ENCODE results near the gene TBC1D4.
"Not testable (repeated sequence)": the region's sequence is repeated elsewhere in the genome, so short reads cannot be mapped to it uniquely, and the experiment has no call there.

TBC1D4 gene

DNA sequence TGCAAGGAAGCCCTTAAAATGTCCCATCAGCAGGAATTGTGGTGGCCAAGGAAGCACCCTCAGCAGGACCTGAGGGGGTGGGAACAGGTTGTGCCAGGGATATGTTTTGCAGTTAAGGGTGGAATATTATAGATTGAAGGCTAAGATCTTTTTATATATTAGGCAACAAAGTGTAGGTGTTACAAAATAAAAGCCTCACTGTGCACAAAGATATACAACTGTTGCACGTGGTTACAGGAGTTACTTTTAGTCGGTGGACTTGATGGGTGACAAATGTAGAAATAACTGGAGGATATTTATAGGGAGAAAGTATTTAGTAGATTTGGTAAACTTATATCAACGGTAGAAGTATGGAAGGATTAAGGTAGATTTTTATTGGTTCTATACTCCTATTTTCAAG lies 35.1 kb downstream of the TBC1D4 start:
- no peak for DNase-seq

DNA sequence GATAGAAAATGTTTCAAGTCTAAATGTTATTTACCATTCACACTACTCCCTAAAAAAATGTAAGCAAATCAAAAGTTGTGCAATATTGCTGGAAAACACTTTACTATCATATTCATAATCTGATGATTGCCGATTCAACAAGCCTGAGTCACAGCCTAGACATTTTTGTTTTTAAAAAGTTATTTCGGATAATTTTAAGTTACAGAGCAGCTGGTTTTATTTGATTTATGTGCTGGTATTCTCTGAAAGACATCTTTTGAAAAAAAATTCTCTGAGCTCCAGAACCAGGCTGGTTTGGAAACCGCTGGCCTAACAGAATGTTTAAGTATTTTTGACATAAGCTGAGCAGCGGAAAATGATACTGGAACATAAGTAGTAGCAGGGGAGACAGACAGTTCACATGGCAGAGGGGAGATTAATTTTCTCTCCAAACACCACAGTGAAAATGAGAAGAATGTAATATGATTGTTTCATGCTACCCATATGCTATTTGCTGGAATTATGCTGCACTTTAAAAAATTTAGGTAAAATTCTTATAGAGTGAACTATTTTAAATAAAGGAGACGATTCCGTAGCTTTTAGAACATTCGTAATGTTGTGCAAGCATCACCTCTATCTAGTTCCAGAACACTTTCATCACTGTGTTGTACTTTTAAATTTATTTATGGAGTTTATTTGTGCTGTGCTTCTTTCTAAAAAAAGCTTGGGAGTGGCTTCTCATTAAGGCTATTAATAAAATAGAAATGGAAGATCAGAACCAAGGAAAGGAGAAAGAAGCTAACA lies 36.1 kb downstream of the TBC1D4 start:
- no peak for DNase-seq

DNA sequence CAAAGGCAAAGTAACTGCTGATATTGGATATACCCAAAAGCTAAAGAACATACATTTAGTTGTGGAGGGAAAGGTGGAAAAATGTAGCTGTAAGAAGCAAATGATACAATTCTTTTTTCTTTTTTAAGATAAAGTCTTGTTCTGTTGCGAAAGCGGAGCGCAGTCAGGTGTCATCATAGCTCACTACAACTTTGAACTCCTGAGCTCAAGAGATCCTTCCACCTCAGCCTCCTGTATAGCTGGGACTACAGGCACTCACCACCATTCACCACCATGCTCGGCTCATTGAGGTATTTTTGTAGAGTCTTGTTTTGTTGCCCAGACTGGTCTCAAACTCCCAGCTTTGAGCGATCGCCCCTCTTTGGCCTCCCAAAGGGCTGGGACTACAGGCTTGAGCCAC lies 38.0 kb downstream of the TBC1D4 start:
- DNase-seq: no peak

DNA sequence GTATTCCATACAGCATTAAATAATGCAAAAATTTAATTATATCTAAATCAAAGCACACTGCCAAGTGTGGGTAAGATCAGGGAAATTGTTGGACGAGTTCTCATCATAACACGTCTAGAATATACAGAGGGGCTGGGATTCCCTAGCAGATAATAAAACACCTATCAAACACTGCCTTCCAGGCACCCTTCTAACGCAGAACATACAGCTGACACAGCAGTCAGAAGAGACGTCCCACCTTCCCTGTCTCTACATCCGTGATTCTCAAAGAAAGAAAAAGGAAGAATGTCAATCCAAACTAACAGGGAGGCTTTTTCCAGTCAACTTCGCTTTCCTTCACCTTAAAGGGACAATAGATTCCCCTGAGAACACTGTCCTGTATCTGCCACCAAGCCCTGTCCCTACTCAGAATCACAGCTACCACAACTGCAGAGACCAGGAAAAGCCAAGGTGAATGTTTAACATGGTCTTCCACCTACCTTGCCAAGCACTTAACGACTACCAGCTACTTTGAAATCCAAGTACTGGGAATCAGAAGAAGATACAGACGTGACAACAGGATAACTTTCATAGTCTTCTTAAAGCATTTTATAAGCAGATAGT lies 38.5 kb downstream of the TBC1D4 start:
- no peak for DNase-seq

DNA sequence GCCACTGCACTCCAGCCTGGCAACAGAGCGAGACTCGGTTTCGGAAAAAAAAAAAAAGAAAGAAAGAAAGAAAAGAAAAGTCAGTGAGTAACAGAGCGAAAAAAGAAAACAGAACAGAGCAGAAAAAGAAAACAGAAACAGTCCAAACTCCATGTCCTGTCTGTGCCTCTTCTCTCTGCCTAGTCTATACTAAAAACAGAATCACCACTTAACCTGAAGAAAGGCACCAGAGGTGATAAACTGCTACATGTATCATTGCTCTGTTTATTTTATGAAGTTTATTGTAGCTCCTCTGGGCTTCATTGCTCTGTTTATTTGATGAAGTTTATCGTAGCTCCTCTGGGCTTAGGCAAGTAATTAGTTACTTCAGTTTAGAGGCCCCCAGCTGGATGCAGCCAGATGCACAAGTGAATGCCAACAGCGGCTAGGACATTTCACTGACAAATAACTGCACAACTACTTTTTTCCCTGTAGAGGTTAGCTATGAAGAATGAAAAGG lies 39.2 kb downstream of the TBC1D4 start:
- no peak for DNase-seq

DNA sequence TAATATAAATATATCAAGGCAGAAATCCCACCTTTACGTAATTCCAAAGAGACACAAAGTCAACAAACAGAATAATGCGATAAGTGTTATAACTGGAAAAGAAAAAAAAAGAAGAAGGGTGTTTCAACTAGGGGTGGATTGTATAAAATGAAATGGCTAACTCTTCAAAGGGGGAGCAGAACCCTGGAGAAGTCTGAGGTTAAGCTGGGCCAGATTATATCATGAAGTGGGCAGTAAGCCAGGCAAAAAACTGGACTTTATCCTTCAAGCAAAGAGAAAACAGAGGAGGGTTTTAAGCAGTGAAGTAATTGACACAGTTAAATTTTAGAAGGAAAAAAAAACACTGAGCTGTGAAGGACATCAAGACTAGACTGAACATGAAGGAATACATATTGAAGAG lies 41.9 kb downstream of the TBC1D4 start:
- no peak for DNase-seq

DNA sequence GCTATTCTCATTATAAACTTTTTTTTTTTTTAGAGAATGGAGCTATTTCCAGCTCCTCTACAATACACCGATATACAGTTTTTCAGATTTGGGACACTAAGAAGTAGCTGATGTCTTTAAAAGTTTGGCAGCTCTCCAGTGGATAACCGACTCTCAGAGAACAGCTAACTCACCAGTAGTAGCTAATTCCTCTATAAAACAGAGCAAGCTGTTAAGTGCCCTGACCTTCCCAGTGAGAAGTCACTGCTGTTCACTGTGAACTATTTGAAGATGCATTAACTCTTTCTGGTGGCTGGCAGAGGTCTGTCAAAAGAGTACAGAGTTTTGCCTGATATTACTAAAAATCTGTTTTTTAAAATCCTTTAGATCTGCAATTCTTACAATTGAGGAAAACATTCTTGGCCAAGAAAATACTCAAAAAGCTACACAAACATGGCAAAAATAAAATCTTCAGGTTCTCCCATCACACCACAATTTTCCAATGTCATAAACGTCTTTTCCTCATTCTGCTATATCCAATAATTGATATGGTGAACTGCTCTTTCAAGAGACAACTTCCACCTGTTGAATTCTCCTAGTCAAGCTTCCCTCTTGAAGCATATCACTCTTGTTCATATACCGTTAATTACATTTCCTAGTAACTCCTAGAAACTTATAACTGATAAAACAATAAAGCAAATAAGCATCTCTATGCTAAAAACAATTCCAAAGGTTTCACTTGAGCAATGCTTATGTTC lies 44.2 kb downstream of the TBC1D4 start:
- DNase-seq: no peak

DNA sequence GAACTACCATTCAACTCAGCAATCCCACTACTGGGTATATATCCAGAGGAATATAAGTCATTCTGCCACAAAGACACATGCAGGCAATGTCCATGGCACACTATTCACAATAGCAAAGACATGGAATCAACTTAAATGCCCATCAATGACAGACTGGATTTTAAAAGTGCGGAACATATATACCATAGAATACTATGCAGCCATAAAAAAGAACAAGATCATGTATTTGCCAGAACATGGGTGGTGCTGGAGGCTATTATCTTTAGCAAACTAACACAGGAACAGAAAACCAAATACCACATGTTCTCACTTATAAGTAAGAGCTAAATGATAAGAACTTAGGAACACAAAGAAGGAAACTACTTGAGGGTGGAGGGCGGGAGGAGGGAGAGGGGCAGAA lies 47.8 kb downstream of the TBC1D4 start:
- DNase-seq: not testable (repeated sequence)

DNA sequence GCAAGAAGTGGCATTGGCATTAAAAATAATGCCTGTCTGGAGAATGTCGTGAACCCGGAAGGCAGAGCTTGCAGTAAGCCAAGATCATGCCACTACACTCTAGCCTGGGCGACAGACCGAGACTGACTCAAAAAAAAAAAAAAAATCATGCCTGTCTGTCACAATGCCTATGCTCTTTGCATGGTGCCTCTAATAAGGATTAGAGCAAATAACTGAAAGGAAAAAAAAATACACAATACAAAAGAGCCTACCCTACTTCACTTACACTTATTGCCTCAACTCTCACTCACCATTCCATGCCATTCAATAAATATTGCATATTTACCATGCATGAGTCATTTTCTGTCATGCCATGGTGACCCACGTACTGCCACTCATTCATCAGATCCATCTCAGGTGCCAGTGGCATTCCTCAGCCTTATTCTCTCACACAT lies 49.1 kb downstream of the TBC1D4 start:
- no peak for DNase-seq

DNA sequence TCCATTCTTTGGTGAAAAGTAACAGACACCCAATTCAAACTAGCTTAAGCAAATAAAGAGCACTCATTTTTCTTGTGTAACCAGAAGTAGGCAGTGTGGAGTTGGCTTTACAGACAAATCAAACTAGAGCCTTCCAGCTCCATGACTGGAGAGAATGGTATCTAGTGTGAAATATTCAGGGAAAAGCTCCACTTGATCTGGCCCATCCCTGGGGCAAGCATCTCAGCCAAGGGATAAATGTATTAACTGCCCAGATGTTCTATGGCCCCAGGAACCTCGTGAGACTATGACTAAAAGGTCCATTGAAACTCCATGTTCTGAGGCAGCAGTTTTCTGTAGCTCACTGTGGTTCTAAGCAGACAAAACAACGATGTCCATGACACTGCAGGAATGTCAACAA lies 49.9 kb downstream of the TBC1D4 start:
- no peak for DNase-seq

DNA sequence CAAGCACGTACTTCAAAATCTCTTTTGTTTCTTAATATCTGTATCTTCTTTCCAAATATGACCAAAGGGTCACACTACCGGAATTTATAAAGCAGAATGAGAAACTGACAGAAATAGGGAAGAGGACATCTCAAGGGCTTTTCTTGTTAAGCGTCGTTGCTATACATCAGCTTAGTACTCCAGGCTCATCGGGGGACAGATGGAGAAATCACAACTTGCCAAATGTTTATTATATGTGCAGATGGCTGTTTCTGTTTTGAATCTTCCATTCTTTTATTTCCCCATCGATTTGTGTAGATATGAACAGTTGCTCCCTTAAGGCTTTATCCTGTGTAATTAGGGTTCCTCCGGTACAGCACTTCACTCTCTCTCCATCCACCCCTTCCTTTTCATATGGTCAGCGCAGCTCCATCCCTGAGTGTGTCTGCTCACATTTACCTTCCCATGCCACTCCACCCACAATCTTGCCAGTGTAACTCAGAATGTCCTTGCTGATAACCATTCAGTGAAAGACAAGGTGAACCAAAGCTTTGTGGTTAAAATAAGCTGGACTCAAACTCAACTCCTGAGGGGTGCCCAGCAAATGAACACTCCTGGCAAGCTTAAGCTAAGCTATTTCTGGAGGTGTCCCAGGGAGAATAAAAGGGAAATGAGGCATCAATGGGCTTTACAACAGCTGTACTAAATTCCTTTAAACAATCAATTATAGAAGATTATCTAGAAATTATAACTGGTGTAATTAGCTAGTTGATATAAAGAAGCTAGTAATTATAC lies 51.3 kb downstream of the TBC1D4 start:
- no peak for DNase-seq

DNA sequence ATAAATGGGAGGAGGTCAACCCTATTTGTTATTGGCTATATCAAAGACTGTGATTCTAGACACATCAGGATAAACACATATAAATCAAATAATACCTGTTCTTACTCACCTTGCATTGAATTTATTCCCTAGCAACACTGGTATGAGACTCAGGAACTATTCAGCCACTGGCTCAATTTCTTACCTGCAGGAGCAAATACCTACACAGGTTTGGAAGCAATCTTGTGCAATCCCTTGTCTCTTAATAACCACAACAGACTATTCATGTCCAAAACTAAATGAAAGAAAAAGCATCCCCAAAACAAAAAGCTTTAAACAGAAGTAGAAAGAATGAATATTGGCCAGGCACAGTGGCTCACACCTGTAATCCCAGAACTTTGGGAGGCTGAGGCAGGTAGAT lies 55.5 kb downstream of the TBC1D4 start:
- no peak for DNase-seq

DNA sequence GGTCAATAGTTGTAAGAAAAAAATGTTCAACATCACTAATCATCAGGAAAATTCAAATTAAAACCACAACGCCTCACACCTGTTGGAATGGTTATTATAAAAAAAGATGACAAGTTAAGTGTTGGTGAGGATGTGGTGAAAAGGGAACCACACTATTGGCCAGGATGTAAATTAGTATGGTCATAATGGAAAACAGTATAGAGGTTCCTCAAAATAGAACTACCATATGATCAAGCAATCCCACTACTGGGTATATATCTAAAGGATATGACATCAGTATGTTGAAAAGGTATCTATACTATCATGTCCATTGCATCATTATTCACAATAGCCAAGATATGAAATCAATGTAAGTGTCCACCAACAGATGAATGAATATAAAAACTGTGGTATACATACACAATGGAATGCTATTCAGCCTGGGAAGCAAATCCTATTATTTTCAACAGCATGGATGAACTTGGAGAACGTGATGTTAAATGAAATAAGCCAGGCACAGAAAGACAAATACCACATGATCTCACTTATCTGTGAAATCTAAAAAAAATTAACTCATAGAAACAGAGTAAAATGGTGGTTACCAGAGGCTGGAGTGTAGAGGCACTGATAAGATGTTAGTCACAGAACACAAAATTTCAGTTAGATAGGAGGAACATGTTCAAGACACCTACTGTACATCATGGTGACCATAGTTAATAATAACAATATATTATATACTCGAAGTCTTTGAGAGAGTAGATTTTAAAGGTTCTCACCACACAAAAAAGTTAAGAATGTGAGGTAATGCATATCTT lies 56.6 kb downstream of the TBC1D4 start:
- no peak for DNase-seq

DNA sequence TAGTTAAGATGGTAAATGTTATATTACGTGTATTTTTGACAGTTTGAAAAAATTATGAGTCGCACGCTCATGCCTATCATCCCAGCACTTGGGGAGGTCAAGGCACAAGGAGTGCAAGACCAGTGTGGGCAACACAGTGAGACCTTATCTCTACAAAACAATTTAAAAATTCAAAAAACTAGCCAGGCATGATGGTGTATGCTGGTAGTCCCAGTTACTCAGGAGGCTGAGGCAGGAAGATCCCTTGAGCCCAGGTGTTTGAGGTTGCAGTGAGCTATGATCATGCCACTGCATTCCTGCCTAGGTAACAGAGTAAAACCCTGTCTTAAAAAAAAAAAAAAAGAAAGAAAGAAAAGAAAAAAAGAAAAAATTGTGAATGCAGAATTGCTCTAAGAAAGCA lies 58.0 kb downstream of the TBC1D4 start:
- no peak for DNase-seq

DNA sequence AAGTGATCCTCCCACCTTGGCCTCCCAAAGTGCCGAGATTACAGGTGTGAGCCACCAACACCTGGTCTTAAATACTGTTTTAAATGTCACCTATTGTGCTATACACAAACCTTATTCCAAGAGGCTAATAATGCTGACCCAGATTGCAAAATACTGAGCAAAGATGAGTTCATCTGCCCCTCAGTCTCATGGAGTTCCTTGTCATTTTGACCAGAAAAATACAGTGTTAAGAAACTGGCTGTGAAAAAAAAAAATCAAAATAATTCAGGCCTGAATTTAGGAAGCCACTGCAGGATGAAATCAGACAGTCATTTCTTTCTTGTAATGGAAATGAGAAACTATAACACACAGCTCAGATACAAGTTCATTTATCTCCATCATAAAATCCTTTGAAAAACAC lies 59.9 kb downstream of the TBC1D4 start:
- no peak for DNase-seq

DNA sequence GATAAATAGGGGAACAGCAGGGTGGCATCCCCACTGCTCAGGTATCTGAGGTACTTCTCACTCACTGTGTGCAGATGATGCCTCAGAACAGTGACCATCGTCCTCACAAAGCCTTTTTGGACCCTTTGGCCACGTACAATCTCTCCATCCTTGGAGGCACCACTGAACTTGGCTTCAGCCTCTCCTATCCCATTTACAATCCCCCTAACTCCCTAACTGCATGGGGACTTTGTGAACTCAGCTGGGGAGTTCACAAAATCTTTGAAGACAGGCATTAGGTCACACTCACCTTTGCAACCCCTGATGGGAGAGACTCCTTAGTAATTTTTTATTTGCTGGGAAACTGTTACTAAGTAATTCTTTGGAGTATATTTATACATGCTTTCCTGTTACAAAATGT lies 60.8 kb downstream of the TBC1D4 start:
- no peak for DNase-seq

DNA sequence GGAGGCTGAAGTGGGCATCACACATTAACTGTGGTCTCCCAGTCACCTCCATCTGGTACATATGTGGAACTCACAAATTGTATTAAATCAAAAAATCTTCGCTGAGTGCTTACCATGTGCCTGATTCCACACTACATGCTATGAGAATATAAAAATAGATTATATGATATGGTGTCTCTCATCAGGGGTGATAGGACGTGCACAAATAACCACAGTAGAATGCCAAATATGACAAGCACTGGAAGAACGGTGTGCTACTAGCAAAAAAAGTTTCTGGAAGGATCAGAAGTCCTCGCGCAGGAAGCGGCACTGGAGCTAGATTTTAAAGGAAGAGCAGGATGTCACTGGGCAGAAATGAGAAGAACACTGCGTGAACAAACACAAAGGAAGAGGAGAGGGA lies 62.3 kb downstream of the TBC1D4 start:
- no peak for DNase-seq

DNA sequence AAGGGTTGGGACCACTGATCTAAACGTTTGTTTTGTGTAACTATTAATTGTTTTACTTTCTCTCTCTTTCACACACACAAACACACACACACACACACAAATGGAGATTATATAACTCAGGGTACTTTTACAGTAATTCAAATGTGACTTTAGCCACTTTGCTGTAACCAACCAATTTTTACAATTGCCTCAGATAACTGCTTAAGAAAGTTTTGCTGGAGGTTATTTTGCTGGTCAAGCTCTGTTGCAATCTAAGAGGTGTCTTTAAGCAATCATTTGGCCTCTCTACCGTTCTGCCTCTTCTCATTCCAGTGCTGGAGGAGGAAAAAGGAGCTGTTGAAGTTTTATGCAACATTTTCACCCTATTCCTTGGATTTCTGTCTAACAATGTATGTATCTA lies 63.0 kb downstream of the TBC1D4 start:
- no peak for DNase-seq

DNA sequence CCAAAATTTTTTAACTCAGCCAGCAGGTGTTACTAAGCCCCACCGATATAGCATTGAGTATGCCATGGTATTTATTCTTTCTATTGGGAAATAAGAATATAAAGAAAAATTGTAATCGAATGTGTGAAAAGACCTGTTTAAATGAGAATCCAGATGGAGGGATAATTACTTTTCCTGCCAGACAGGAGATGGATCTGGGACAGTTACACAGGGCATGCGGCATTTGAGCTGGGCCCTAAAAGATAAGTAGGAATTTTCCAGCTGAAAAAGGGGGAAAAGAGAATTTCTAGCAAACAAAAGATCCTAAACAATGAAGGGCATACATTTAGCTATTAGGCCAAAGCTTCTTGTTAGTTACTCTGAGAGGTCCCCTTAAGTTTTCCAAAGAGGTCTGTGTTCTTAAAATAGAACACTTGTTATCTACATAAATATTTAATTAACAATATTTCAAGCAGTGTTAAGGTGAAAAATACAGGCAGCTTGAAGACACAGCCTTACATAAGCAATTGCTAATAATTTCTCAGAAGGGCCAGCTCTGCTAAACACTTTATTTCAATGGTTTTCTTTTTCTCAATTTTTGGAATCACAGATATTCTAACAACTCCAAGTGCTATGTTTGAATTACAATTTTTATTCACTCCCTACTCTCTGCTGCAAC lies 63.7 kb downstream of the TBC1D4 start:
- DNase-seq: no peak

DNA sequence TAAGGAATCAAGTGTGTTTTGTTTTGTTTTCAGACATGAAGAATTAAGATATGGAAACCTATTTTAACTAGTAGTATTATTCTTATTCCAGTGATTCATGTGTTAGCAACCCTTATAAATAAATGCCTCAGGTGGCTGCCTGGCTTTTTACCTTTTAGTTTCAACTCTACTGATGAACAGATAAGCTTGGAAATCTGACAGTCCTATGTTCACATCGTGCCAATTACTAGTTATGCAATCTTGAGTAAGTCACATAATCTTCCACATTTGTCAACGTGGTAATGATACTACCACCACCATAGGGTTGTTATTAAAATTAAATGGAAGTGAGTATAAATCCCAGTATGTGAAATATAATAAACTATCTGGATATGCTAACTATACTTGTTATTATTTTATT lies 64.3 kb downstream of the TBC1D4 start:
- DNase-seq: no peak

DNA sequence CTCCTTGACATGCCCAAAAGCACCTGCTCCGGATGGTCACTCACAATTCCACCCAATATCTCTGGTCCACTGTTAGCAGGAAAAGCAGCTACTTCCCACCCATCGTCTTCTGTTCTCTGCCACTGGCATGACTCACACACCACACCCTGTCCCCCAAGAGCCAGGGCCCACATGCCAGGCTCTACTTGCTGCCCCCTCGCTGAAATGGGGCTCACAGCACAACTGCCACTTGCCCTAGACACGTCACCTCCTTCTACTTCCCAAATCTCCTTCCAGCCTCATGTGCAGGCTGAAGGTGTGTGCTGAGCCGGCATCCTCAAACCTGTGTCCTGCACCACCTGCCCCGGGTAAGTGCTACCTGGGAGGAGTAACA lies 65.0 kb downstream of the TBC1D4 start:
- no peak for DNase-seq

Measured in activated T-cell treated with anti-CD3 and anti-CD28 coated beads, Interleukin-2, amount 50 U/mL, for 1 hour (primary cell).